Cortex of kidney (tissue), 1 donor: Measurements from ENCODE around the gene PDCD4.
A peak's percentile ranks its signal among the peaks of the same experiment; 100 is the strongest.

Experiments
- DNase-seq: peaks from one replicate; lab custom pipeline; 2025; lab: John Stamatoyannopoulos, UW

PDCD4 gene

DNA sequence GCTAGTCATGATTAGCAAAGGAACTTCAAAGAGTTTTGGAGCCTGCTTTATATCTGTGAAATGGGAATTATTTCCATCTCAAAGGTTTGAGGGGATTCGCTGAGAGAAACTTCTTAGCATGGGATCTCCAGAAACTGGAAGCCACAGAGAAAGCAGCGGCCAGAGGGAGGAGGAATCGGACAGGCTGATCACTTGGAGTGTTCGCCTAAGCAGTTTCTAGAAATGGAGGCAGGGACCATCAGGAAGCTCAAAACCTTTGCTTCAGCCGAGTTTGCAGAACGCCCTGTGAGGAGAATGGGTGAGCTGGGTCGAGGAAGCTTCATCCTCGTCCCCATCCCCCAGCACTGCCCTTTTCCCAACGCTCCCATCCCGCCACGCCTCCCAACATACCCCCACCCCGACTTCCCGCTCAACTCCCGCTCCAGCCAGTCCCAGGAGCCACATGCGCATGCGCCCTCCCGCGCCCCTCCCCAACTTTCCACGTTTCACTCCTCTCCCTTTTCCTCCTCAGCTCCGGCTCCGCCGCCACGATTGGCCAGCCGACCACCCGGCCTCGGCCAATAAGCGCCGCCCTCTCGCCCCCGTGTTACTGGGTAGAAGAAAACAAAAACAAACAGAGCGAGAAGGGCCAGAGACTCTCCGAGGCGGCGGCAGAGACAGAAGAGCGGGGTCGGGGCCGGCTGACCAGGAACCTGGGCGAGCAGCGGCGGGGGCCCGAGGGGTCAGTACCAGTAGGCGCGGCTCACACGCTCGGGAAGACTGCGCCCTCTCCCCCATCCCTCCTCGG is at the start of gene PDCD4:
TSS of gene PDCD4 (plus strand) at position 631 of the 787 bp plus-strand sequence. CDS start 4,100 bp downstream, outside the sequence.
- DNase-seq, result peak; percentile 61

GRCh38 chr10:110822035-110822711 is 49.6 kb upstream of the PDCD4 start:
- no peak for DNase-seq

GRCh38 chr10:110822712-110823311 is 48.9 kb upstream of the PDCD4 start:
- no peak for DNase-seq

- DNase-seq, result no peak
Observed at GRCh38 chr10:110824152-110824441, 47.6 kb upstream of the PDCD4 start.

- no peak for DNase-seq
Observed at GRCh38 chr10:110824660-110825059, 47.1 kb upstream of the PDCD4 start.

DNA sequence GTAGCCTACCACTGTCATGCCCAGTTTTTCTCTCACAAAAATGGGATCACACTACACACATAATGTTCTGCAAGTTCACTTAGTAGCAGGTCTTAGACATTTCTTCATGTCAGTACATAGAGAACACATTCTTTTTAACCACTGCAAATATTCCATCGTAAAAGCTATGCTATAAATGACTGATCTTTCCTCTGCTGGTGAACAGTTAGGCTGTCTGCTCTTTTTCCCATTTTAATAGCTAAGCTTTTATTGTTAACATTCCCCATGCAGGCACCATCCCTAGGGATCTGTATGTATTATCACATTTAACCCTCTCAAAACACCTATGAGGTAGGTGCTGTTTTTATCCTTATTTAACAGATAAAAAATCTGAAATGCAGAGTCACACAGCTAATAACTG is 46.2 kb upstream of the PDCD4 start:
- no peak for DNase-seq

- no peak for DNase-seq
Observed at GRCh38 chr10:110827410-110827809, 44.3 kb upstream of the PDCD4 start.

DNA sequence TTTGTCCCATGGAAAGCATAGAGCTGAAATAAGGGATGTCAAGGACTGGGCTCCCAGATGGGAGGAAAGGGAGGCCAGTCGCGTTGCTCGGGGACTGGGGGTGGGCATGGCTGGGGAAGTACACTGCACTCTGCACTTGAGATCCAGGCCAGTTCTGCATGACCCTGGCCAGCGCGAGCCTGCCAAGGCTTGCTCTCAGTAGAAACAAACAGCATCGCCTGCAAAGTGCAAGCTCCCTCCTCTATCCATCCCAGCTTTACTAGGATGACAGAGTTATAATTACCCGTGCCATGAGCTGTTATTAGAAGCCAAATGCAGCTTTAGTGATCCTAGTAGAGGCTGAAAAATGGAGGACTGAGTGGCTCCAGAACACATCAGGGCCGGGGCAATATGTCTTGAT is 43.9 kb upstream of the PDCD4 start:
- no peak for DNase-seq

- DNase-seq, result no peak
Observed at GRCh38 chr10:110828525-110828924, 43.2 kb upstream of the PDCD4 start.

GRCh38 chr10:110829721-110830410 is 41.9 kb upstream of the PDCD4 start:
- no peak for DNase-seq

DNA sequence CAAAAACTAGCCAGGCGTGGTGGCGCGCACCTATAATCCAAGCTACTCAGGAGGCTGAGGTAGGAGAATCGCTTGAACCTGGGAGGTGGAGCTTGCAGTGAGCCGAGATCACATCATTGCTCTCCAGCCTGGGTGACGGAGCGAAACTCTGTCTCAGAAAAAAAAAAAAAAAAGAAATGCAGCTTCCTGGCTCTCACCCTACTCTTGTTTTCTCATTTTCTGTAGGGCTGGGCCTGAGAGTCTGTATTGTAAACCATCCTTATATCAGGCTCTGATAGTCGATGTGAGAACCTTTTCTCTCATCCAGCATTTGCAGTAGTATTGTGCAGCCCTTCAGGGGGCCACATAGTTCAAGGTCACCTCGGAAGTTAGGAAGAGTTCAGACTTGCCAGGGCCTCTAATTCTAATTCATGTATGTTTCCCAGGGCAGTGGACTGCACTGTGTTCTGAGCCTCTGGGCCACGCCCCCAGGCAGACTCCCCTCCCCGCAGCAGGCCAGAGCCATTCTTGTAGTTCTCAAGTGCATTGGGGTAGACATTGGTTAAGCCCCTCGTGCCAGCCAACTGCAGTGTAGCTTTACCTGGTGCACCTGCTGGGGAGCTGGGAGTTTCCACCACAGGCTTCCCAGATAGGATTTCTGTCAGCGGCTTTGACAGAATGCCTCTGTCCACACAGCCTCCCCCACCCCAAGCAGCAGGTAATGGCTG is 38.3 kb upstream of the PDCD4 start:
- DNase-seq, result no peak

GRCh38 chr10:110833941-110834628 is 37.6 kb upstream of the PDCD4 start:
- no peak for DNase-seq

- no peak for DNase-seq
Observed at GRCh38 chr10:110834629-110835301, 37.0 kb upstream of the PDCD4 start.

DNA sequence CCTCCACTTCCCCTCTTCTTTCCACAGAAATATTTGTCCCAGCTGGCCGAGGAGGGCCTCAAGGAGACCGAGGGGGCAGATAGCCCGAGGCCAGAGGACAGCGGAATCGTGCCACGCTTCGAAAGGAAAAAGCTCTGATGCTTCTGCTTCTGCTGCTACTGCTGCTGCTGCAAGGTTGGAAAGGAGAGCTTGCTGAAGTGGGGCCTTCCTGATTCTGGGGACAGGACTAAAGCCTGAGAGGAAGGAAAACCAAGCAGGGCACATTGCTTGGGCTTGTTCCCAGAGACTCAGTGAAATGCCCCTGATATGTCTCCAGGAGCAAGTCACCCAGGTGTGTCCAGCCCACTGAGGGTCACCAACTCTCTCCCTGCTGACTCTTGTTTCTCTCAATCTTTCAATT is 35.9 kb upstream of the PDCD4 start:
- no peak for DNase-seq

DNA sequence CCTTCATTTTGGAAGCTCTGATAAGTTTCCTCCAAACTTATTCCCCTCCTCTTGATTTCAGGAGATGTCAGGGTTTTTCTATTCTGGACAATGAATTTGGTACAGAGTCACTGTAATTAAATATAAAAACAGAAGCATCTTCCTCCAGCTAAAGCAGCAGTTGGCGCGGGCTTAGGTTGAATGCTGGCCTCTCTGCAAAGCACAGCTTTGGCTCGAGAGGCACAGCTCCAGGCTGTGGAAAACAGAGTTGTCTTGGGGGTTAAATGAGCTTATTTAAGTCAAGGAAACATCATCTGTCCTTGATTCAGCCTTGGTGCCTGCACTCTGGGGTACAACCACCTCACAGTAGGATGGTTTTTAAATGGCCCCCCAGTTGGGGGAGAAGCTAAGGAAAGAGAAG is 35.0 kb upstream of the PDCD4 start:
- no peak for DNase-seq

- no peak for DNase-seq
Observed at GRCh38 chr10:110837418-110838171, 34.1 kb upstream of the PDCD4 start.

- no peak for DNase-seq
Observed at GRCh38 chr10:110840225-110840922, 31.4 kb upstream of the PDCD4 start.

- DNase-seq, result no peak
Observed at GRCh38 chr10:110840923-110841428, 30.8 kb upstream of the PDCD4 start.

DNA sequence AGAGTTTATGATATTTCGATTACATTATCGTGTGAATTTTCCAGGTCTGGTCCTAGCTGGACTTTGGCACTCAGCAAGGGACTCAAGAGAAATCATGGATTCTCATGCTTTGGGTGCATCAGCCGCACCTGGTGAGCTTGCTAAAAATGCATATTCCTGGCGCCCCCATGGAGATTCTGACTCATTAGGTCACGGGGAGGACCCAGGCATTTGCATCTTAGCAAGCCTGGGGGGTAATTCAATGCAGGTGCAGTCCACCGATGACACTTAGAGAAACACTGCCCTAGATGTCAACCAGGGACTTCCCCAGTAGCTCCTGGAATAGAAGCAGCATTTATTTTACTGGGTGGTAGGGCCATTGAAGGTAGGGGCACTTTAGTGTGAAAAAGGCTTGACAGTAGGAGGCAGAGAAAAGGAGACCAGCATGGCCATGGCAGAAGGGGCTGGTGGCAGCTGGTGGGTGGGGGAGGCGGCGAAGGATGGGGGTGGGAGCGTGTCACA is 29.9 kb upstream of the PDCD4 start:
- DNase-seq, result no peak
